IMR-90 (cell line): ENCODE measurements around the gene EPHA10. TPM values are rescaled to one million over a fixed set of nuclear protein-coding genes. Genes with fewer than 3 reads are reported as not detected.
A peak's percentile ranks its signal among the peaks of the same experiment; 100 is the strongest.

ENCODE experiments used
- ATAC-seq: fragments of 200-7000 bp; cut with Tn5 transposase; 2 replicates; pipeline ENCODE4 v1.9.1; 2020; ENCODE audit warnings: low read depth, mild to moderate bottlenecking, moderate library complexity
- BruUV-seq: library from RNA; stranded (reverse); fragments of 400-500 nt; replicated peaks from 2 replicates; lab custom pipeline; 2021; lab: Mats Ljungman, UMichigan
- CTCF ChIA-PET: fragments of 300-600 bp; formaldehyde crosslinking; extraction: SDS; loops from one replicate; lab custom pipeline; 2021; ENCODE audit warnings: antibody characterized with exemption; lab: Yijun Ruan, JAX
- POLR2A ChIA-PET: fragments of 300-600 bp; sonication (Branson Sonifier 250); formaldehyde crosslinking; loops from one replicate; lab custom pipeline; 2022; ENCODE audit warnings: antibody characterized with exemption; ENCODE audit not compliant: unreplicated experiment; lab: Charles Lee
- DNase-seq: peaks from one replicate; pipeline ENCODE4 v3.0.0; 2013
- H2AFZ ChIP-seq: replicated peaks from 2 replicates; pipeline ENCODE3; 2013; ENCODE audit warnings: low read length, mild to moderate bottlenecking; ENCODE audit not compliant: poor library complexity
- H2AK5ac ChIP-seq: 2 replicates; pipeline ENCODE4 v1.6.1; 2013; ENCODE audit warnings: low read depth, low read length, inconsistent platforms
- H2AK9ac ChIP-seq: replicated peaks from 2 replicates; pipeline ENCODE3; 2013; ENCODE audit warnings: mild to moderate bottlenecking, low read depth, low read length, moderate library complexity; ENCODE audit not compliant: poor library complexity
- H2BK120ac ChIP-seq: 2 replicates; pipeline ENCODE4 v1.6.1; 2013; ENCODE audit warnings: low read depth, low read length, inconsistent platforms
- H2BK15ac ChIP-seq: 3 replicates; pipeline ENCODE4 v1.6.1; 2013; ENCODE audit warnings: low read depth, low read length, inconsistent platforms
- H2BK20ac ChIP-seq: 2 replicates; pipeline ENCODE4 v1.6.1; 2013; ENCODE audit warnings: low read depth, mild to moderate bottlenecking, inconsistent platforms, low read length, moderate library complexity
- H2BK5ac ChIP-seq: 2 replicates; pipeline ENCODE4 v1.6.1; 2013; ENCODE audit warnings: mild to moderate bottlenecking, low read depth, low read length, inconsistent platforms; ENCODE audit not compliant: poor library complexity, severe bottlenecking
- H3K14ac ChIP-seq: replicated peaks from 2 replicates; pipeline ENCODE4 v1.6.1; 2013; ENCODE audit warnings: low read depth, low read length, inconsistent platforms
- H3K18ac ChIP-seq: 2 replicates; pipeline ENCODE4 v1.6.1; 2013; ENCODE audit warnings: low read depth, low read length, control low read depth
- H3K23ac ChIP-seq: 2 replicates; pipeline ENCODE4 v1.6.1; 2013; ENCODE audit warnings: low read depth, low read length, inconsistent platforms
- H3K27ac ChIP-seq: 2 replicates; pipeline ENCODE4 v1.5.1; 2013; ENCODE audit warnings: mild to moderate bottlenecking, control low read depth, low read length; ENCODE audit not compliant: insufficient read depth
- H3K27me3 ChIP-seq: 2 replicates; pipeline ENCODE4 v1.6.1; 2013; ENCODE audit warnings: low read length; ENCODE audit not compliant: control insufficient read depth, insufficient read depth
- H3K36me3 ChIP-seq: 2 replicates; pipeline ENCODE4 v1.6.1; 2013; ENCODE audit warnings: low read length, mixed read lengths; ENCODE audit not compliant: control insufficient read depth, insufficient read depth
- H3K4ac ChIP-seq: 2 replicates; pipeline ENCODE4 v1.6.1; 2013; ENCODE audit warnings: low read depth, low read length, inconsistent platforms
- H3K4me1 ChIP-seq: 2 replicates; pipeline ENCODE4 v1.6.1; 2013; ENCODE audit warnings: low read length, mixed read lengths; ENCODE audit not compliant: control insufficient read depth, insufficient read depth
- H3K4me2 ChIP-seq: 2 replicates; pipeline ENCODE4 v1.6.1; 2013; ENCODE audit warnings: low read depth, mild to moderate bottlenecking, control low read depth, low read length, moderate library complexity
- H3K4me3 ChIP-seq: 2 replicates; pipeline ENCODE4 v1.5.1; 2013; ENCODE audit warnings: low read depth, mild to moderate bottlenecking, control low read depth, low read length, moderate library complexity; ENCODE audit not compliant: insufficient read depth
- H3K56ac ChIP-seq: 2 replicates; pipeline ENCODE4 v1.6.1; 2013; ENCODE audit warnings: low read length, inconsistent platforms; ENCODE audit not compliant: insufficient read depth; ENCODE audit errors: extremely low read depth
- H3K79me1 ChIP-seq, 2 experiments: 2 replicates each; pipeline ENCODE4 v1.6.1; 2013; ENCODE audit warnings: low read length in 2 of 2, inconsistent platforms in 1 of 2, low read depth in 1 of 2
- H3K9ac ChIP-seq: 2 replicates; pipeline ENCODE4 v1.6.1; 2013; ENCODE audit warnings: low read depth, low read length, control low read depth
- H3K9me1 ChIP-seq: 2 replicates; pipeline ENCODE4 v1.6.1; 2013; ENCODE audit warnings: low read length, inconsistent platforms; ENCODE audit not compliant: insufficient read depth
- H3K9me3 ChIP-seq: 2 replicates; pipeline ENCODE4 v1.6.1; 2013; ENCODE audit warnings: low read length; ENCODE audit not compliant: control insufficient read depth, insufficient read depth
- H4K20me1 ChIP-seq: 2 replicates; pipeline ENCODE4 v1.6.1; 2013; ENCODE audit warnings: low read length, inconsistent platforms; ENCODE audit not compliant: insufficient read depth
- H4K5ac ChIP-seq: 2 replicates; pipeline ENCODE4 v1.6.1; 2013; ENCODE audit warnings: mild to moderate bottlenecking, low read depth, low read length, control low read depth
- H4K8ac ChIP-seq, 2 experiments: 2 replicates each; pipeline ENCODE4 v1.6.1; 2013; ENCODE audit warnings: low read depth in 2 of 2, low read length in 2 of 2, control low read depth in 1 of 2, inconsistent platforms in 1 of 2
- H4K91ac ChIP-seq: 2 replicates; pipeline ENCODE4 v1.6.1; 2013; ENCODE audit warnings: low read depth, low read length, inconsistent platforms; ENCODE audit not compliant: insufficient read depth
- BHLHE40 ChIP-seq: fragments of 150-350 bp; IDR thresholded peaks from 2 replicates; pipeline ENCODE4 v1.6.1; 2016; ENCODE audit warnings: mild to moderate bottlenecking, low read depth, low read length
- CEBPB ChIP-seq: IDR thresholded peaks from 2 replicates; pipeline ENCODE4 v1.6.1; 2012; ENCODE audit warnings: low read depth, low read length, improper control_type of control experiment
- CHD1 ChIP-seq: IDR thresholded peaks from 2 replicates; pipeline ENCODE4 v1.6.1; 2012; ENCODE audit warnings: low read depth, low read length, improper control_type of control experiment
- CTCF ChIP-seq: conservative IDR thresholded peaks from 2 replicates; pipeline ENCODE4 v1.5.1; 2012; ENCODE audit warnings: mild to moderate bottlenecking, low read depth, low read length, improper control_type of control experiment
- ELK1 ChIP-seq: fragments of 150-350 bp; IDR thresholded peaks from 2 replicates; pipeline ENCODE4 v1.6.1; 2016; ENCODE audit warnings: low read depth, mild to moderate bottlenecking, low read length, moderate library complexity, borderline replicate concordance
- FOS ChIP-seq: fragments of 150-350 bp; IDR thresholded peaks from 2 replicates; pipeline ENCODE4 v1.6.1; 2016; ENCODE audit warnings: low read depth, low read length
- MAFK ChIP-seq: IDR thresholded peaks from 2 replicates; pipeline ENCODE4 v1.6.1; 2012; ENCODE audit warnings: low read depth, low read length, improper control_type of control experiment
- MAZ ChIP-seq: IDR thresholded peaks from 2 replicates; pipeline ENCODE4 v1.6.1; 2012; ENCODE audit warnings: low read depth, mild to moderate bottlenecking, low read length, improper control_type of control experiment, moderate library complexity, borderline replicate concordance
- MXI1 ChIP-seq: IDR thresholded peaks from 2 replicates; pipeline ENCODE4 v1.6.1; 2012; ENCODE audit warnings: low read depth, mild to moderate bottlenecking, low read length, moderate library complexity, borderline replicate concordance
- NFE2L2 ChIP-seq: fragments of 150-350 bp; IDR thresholded peaks from 2 replicates; pipeline ENCODE4 v1.6.1; 2016; ENCODE audit warnings: low read depth, mild to moderate bottlenecking, low read length
- POLR2A ChIP-seq: IDR thresholded peaks from 2 replicates; pipeline ENCODE4 v1.6.1; 2012; ENCODE audit warnings: mild to moderate bottlenecking, low read depth, low read length
- RAD21 ChIP-seq: IDR thresholded peaks from 2 replicates; pipeline ENCODE4 v1.6.1; 2012; ENCODE audit warnings: low read length, improper control_type of control experiment
- RCOR1 ChIP-seq: IDR thresholded peaks from 2 replicates; pipeline ENCODE4 v1.6.1; 2012; ENCODE audit warnings: mild to moderate bottlenecking, low read length, improper control_type of control experiment; ENCODE audit not compliant: insufficient replicate concordance
- RFX5 ChIP-seq: IDR thresholded peaks from 2 replicates; pipeline ENCODE4 v1.8.0; 2012; ENCODE audit warnings: low read depth, mild to moderate bottlenecking, low read length, moderate library complexity
- SMC3 ChIP-seq: fragments of 150-350 bp; IDR thresholded peaks from 2 replicates; pipeline ENCODE4 v1.6.1; 2016; ENCODE audit warnings: low read depth, mild to moderate bottlenecking, antibody characterized with exemption, low read length, moderate library complexity
- USF2 ChIP-seq: fragments of 150-350 bp; IDR thresholded peaks from 2 replicates; pipeline ENCODE4 v1.6.1; 2017; ENCODE audit warnings: mild to moderate bottlenecking, antibody characterized with exemption, low read length, low read depth
- WGBS, 2 experiments: methylation state at CpG; one replicate each; pipeline versions ENCODE4 v1.1.5 to v1.1.7; 2013; ENCODE audit warnings: missing lambda C conversion rate in 2 of 2; ENCODE audit not compliant: insufficient read length in 1 of 2; ENCODE audit errors: extremely low coverage in 2 of 2; 5-methylcytosine and 5-hydroxymethylcytosine counted together
- dilution Hi-C: fragments of 300-500 bp; cut with HindIII; formaldehyde crosslinking; loops from one replicate; pipeline ENCODE4 v1.14.3; 2018; ENCODE audit warnings: low sequenced_read_pairs; ENCODE audit not compliant: unreplicated experiment
- in situ Hi-C: fragments of 300-500 bp; cut with MboI; formaldehyde crosslinking; loops from 3 replicates; pipeline ENCODE4 v1.14.3; 2019; ENCODE audit warnings: low sequenced_read_pairs, inconsistent platforms, mixed read lengths
- intact Hi-C: fragments of 100-400 bp; cut with micrococcal nuclease; formaldehyde crosslinking; loops from 2 replicates; pipeline ENCODE4 v1.10.0; 2022
- polyA plus RNA-seq, 3 experiments: library from polyadenylated mRNA; depleted of rRNA; stranded (reverse); fragments of >200 nt; gene quantifications; 2 replicates each; pipeline ENCODE4 v1.2.3, GENCODE V29; 2012; ENCODE audit warnings: low replicate concordance in 1 of 3
- total RNA-seq: library from RNA; depleted of rRNA; stranded (reverse); fragments of >200 nt; gene quantifications from 2 replicates; pipeline ENCODE4 v1.2.3, GENCODE V29; 2012

Gene EPHA10
- total and polyA plus RNA-seq, 2 of the 4 experiments (the other 2 are of a cell fraction) = not detected

GRCh38 chr1:37705399-37705798, 59.5 kb downstream of the EPHA10 start:
- H3K9me3 ChIP-seq = no peaks in the 10 kb centered on the region
- H3K4me3 ChIP-seq = no peak overlapping the region
- H3K27ac ChIP-seq = peak overlapping the region; percentile 96; the same call in 1 of the 2 replicates
- intact Hi-C loops (no loop called here), dilution Hi-C loops (no loop called here), in situ Hi-C loops (no loop called here)
- no peak overlapping the region for H3K14ac ChIP-seq
- H3K79me1 ChIP-seq = peaks cover 5 to 9% of the 10 kb centered on the region in 2 experiments; a peak in 2 of 4 replicates
- H4K8ac ChIP-seq = no peak overlapping the region
- H3K23ac ChIP-seq = no peak overlapping the region
- H2BK5ac ChIP-seq = no peak overlapping the region
- H3K4ac ChIP-seq = no peak overlapping the region
- no peak overlapping the region; the same call in 1 of the 2 replicates for H2BK120ac ChIP-seq
- H2AK9ac ChIP-seq = no peak overlapping the region
- DNase-seq = no peak
- H4K20me1 ChIP-seq = no peaks in the 10 kb centered on the region
- H3K4me1 ChIP-seq = peaks cover 4% of the 10 kb centered on the region; the same call in 1 of the 2 replicates
- peak overlapping the region; percentile 87 for H3K4me2 ChIP-seq
- peaks cover 3% of the 10 kb centered on the region; the same call in 1 of the 2 replicates for H3K9me1 ChIP-seq
- BruUV-seq = no TSS peak
- no peak overlapping the region for H3K56ac ChIP-seq
- peak overlapping the region; percentile 57; the same call in 1 of the 2 replicates for H3K18ac ChIP-seq
- no peak overlapping the region for H2BK15ac ChIP-seq
- peak overlapping the region; percentile 67 for H2AFZ ChIP-seq
- no peak overlapping the region for H3K9ac ChIP-seq
- ATAC-seq = no peak; the same call in 1 of the 2 replicates
- ChIA-PET CTCF (interaction anchor here (0.7 kb wide), 2 partner anchors 16 to 858 kb away, joined by 3 to 4 read pairs; no protein-coding TSS in a partner anchor), POLR2A (no interaction called here)
- no peak overlapping the region for H2BK20ac ChIP-seq
- H4K5ac ChIP-seq = no peak overlapping the region
- no peaks in the 10 kb centered on the region for H3K27me3 ChIP-seq
- TF ChIP-seq RFX5 (no peak), NFE2L2 (no peak), CTCF (no peak), CEBPB (no peak), ELK1 (no peak), CHD1 (no peak), FOS (no peak), BHLHE40 (no peak), MAZ (no peak), MAFK (no peak), SMC3 (no peak), RCOR1 (no peak), USF2 (no peak), MXI1 (no peak), POLR2A (no peak), RAD21 (no peak)
- 95% methylated on average over 4 of the region's 8 CpGs; no CpG with 5 or more reads in 1 of the 2 experiments for whole genome bisulfite sequencing, 2 experiments
- no peak overlapping the region for H2AK5ac ChIP-seq
- H3K36me3 ChIP-seq = peaks cover 29% of the 10 kb centered on the region
- no peak overlapping the region for H4K91ac ChIP-seq
